Neural progenitor cell (in vitro differentiated cells): Measurements from ENCODE around the gene TMEM62. TPM values are rescaled to one million over a fixed set of nuclear protein-coding genes. Genes with fewer than 3 reads are reported as not detected.
"Not testable (repeated sequence)": the region's sequence is repeated elsewhere in the genome, so short reads cannot be mapped to it uniquely, and the experiment has no call there.

ENCODE experiments used
- DNase-seq: peaks from one replicate; pipeline ENCODE4 v3.0.0-alpha.2; 2016; ENCODE audit warnings: low spot score
- H2AFZ ChIP-seq: fragments of 200-600 bp; sonication (generic); replicated peaks from 2 replicates; pipeline ENCODE4 v1.6.1; 2016; ENCODE audit warnings: antibody characterized with exemption
- H3F3A ChIP-seq: fragments of 200-600 bp; sonication (generic); 2 replicates; pipeline ENCODE4 v1.6.1; 2016; ENCODE audit warnings: antibody characterized with exemption, low read depth
- H3K27ac ChIP-seq: fragments of 200-600 bp; sonication (generic); 2 replicates; pipeline ENCODE4 v1.5.1; 2016; ENCODE audit warnings: mild to moderate bottlenecking
- H3K27me3 ChIP-seq: fragments of 200-600 bp; sonication (generic); 2 replicates; pipeline ENCODE4 v1.6.1; 2016; ENCODE audit warnings: mild to moderate bottlenecking, moderate library complexity
- H3K36me3 ChIP-seq: fragments of 200-600 bp; sonication (generic); 2 replicates; pipeline ENCODE4 v1.5.1; 2016
- H3K4me1 ChIP-seq: fragments of 200-600 bp; sonication (generic); 2 replicates; pipeline ENCODE4 v1.6.1; 2016; ENCODE audit warnings: mixed run types
- H3K4me2 ChIP-seq: fragments of 200-600 bp; sonication (generic); 2 replicates; pipeline ENCODE4 v1.6.1; 2016
- H3K4me3 ChIP-seq: fragments of 200-600 bp; sonication (generic); 2 replicates; pipeline ENCODE4 v1.5.1; 2016
- H3K79me2 ChIP-seq: fragments of 200-600 bp; sonication (generic); 2 replicates; pipeline ENCODE4 v1.6.1; 2016; ENCODE audit warnings: low read depth
- H3K9ac ChIP-seq: fragments of 200-600 bp; sonication (generic); 2 replicates; pipeline ENCODE4 v1.6.1; 2016
- H3K9me3 ChIP-seq: fragments of 200-600 bp; sonication (generic); 2 replicates; pipeline ENCODE4 v1.5.1; 2016; ENCODE audit warnings: low read depth
- H4K20me1 ChIP-seq: fragments of 200-600 bp; sonication (generic); 2 replicates; pipeline ENCODE4 v1.6.1; 2016; ENCODE audit warnings: low read depth
- H3K27ac Mint-ChIP-seq: 3 replicates; pipeline ENCODE4 v1.8.0; 2021; ENCODE audit warnings: mixed read lengths
- H3K27me3 Mint-ChIP-seq: 2 replicates; pipeline ENCODE4 v1.8.0; 2022; ENCODE audit warnings: low read depth, mild to moderate bottlenecking, inconsistent platforms, moderate library complexity, mixed read lengths; ENCODE audit not compliant: insufficient read depth
- H3K36me3 Mint-ChIP-seq: 3 replicates; pipeline ENCODE4 v1.8.0; 2021; ENCODE audit warnings: mixed read lengths
- H3K4me1 Mint-ChIP-seq: 3 replicates; pipeline ENCODE4 v1.8.0; 2021; ENCODE audit warnings: mixed read lengths
- H3K4me3 Mint-ChIP-seq: 3 replicates; pipeline ENCODE4 v1.8.0; 2021; ENCODE audit warnings: mild to moderate bottlenecking, moderate library complexity, mixed read lengths
- H3K9me3 Mint-ChIP-seq: 3 replicates; pipeline ENCODE4 v1.8.0; 2020; ENCODE audit warnings: mixed read lengths
- CTCF ChIP-seq: fragments of 200-600 bp; sonication (generic); IDR thresholded peaks from 2 replicates; pipeline ENCODE4 v1.5.1; 2017; ENCODE audit warnings: antibody characterized with exemption, mild to moderate bottlenecking
- EZH2 ChIP-seq: fragments of 200-600 bp; sonication (generic); IDR thresholded peaks from 2 replicates; pipeline ENCODE4 v1.6.1; 2017; ENCODE audit warnings: antibody characterized with exemption, mild to moderate bottlenecking, moderate library complexity
- EZH2phosphoT487 ChIP-seq: fragments of 200-600 bp; sonication (generic); IDR thresholded peaks from 2 replicates; pipeline ENCODE4 v1.6.1; 2017; ENCODE audit warnings: antibody characterized with exemption
- total RNA-seq: library from RNA; depleted of rRNA; stranded (reverse); fragments of >200 nt; gene quantifications from 2 replicates; pipeline ENCODE4 v1.2.3, GENCODE V29; 2015; ENCODE audit warnings: low replicate concordance

The TMEM62 gene
- total RNA-seq, 1 donor from 2014 or later: 11.9 TPM

- Histone ChIP-seq H3K4me2 (no peak overlapping the region), H3K9me3 (no peaks in the 10 kb centered on the region), H3K27ac (no peak overlapping the region), H3F3A (no peaks in the 10 kb centered on the region), H3K27me3 (no peaks in the 10 kb centered on the region), H3K79me2 (no peaks in the 10 kb centered on the region), H3K9ac (no peak overlapping the region), H3K4me3 (no peak overlapping the region), H2AFZ (no peak overlapping the region), H4K20me1 (no peaks in the 10 kb centered on the region), H3K36me3 (no peaks in the 10 kb centered on the region), H3K4me1 (no peaks in the 10 kb centered on the region)
- Mint-ChIP-seq H3K27ac (no peak overlapping the region), H3K36me3 (peaks cover 14% of the 10 kb centered on the region), H3K4me3 (no peak overlapping the region), H3K9me3 (peaks cover 6% of the 10 kb centered on the region), H3K27me3 (no peaks in the 10 kb centered on the region), H3K4me1 (no peaks in the 10 kb centered on the region)
- TF ChIP-seq EZH2 (no peak), EZH2phosphoT487 (no peak), CTCF (no peak)
- no peak for DNase-seq
Observed at GRCh38 chr15:43165801-43166325, 32.5 kb downstream of the TMEM62 start.

DNA sequence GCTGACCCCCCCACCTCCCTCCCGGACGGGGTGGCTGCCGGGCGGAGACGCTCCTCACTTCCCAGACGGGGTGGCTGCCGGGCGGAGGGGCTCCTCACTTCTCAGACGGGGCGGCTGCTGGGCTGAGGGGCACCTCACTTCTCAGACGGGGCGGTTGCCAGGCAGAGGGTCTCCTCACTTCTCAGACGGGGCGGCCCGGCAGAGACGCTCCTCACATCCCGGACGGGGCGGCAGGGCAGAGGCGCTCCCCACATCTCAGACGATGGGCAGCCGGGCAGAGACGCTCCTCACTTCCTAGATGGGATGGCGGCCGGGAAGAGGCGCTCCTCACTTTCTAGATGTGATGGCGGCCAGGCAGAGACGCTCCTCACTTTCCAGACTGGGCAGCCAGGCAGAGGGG is 33.9 kb downstream of the TMEM62 start:
- not testable (repeated sequence) for H3F3A ChIP-seq, H3K9me3 Mint-ChIP-seq, H2AFZ ChIP-seq, DNase-seq, H4K20me1 ChIP-seq, H3K4me3 Mint-ChIP-seq, H3K27ac Mint-ChIP-seq, H3K4me1 ChIP-seq, H3K9ac ChIP-seq, H3K79me2 ChIP-seq, H3K27me3 Mint-ChIP-seq, H3K4me2 ChIP-seq, H3K36me3 ChIP-seq, H3K4me3 ChIP-seq, H3K27ac ChIP-seq, H3K4me1 Mint-ChIP-seq, H3K9me3 ChIP-seq, H3K27me3 ChIP-seq
- peaks cover 16% of the 10 kb centered on the region for H3K36me3 Mint-ChIP-seq

DNA sequence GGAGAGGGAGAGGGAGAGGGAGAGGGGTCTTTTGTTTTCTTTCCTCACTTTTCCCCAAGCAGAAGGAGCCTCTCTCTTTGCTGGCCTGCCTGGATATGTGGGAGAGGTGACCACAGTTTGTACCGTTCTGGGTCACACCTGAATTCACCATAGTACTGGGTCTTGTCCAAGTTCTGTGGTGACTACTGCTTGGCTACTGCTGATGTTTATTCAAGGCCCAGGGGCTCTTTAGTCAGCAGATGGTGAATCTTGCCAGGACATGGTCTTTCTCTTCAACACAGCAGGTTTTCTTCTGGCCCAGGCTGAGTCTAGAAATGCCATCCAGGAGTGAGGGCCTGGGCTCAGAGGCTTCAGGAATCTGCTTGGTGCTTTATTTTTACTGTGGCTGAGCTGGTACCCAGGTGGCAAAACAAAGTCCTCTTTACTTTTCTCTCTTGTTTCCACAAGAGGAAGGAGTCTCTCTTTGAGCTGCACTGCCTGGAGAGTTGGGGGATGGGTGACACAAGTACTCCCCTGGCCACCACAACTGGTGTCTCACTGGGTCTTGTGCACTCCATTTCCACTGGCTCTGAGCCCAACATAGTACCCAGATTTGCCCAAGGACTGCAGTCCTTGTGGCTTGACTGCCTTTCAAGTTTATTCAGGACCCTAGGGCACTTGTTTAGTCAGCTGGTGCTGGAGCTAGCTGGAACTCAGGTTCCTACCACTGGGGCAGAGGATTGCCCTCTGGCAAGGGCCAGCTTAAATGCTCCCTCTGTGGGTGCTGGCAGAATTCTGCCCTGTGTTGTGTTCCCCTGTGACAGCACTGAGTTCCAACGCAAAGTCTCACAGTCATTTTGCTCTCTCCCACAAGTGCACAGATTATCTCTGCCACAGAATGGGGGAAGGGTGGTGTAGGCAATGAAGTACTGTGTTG is 35.1 kb downstream of the TMEM62 start:
- DNase-seq: no peak
- no peaks in the 10 kb centered on the region for H4K20me1 ChIP-seq
- Mint-ChIP-seq H3K36me3 (peaks cover 20% of the 10 kb centered on the region), H3K27me3 (no peaks in the 10 kb centered on the region), H3K4me3 (no peak overlapping the region), H3K4me1 (no peaks in the 10 kb centered on the region), H3K9me3 (peaks cover 11% of the 10 kb centered on the region), H3K27ac (no peak overlapping the region)
- H2AFZ ChIP-seq: no peak overlapping the region
- H3K9ac ChIP-seq: no peak overlapping the region
- TF ChIP-seq EZH2 (no peak), CTCF (no peak), EZH2phosphoT487 (no peak)
- H3K9me3 ChIP-seq: no peaks in the 10 kb centered on the region
- no peaks in the 10 kb centered on the region for H3K27me3 ChIP-seq
- H3K4me1 ChIP-seq: no peaks in the 10 kb centered on the region
- H3K36me3 ChIP-seq: no peaks in the 10 kb centered on the region
- H3K4me3 ChIP-seq: no peak overlapping the region
- H3K4me2 ChIP-seq: no peak overlapping the region
- H3F3A ChIP-seq: no peaks in the 10 kb centered on the region
- H3K79me2 ChIP-seq: no peaks in the 10 kb centered on the region
- no peak overlapping the region for H3K27ac ChIP-seq

DNA sequence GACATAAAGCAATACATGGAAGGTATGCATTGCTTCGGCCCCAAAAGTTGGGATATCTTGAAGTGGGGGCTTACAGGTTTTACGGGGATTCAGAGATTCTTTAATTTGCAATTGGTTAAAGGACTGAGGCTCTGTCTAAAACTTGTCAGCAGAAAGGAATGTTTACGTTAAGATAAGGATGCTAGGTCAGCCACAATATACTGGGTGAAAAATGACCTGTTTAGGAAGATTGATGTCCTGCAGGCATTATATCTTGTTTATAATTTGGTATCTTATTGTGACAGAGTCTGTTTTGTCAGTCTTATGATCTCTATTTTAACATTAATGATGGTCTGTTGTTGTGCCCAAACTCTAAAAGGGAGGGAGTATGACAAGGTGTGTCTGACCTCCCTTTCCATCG is 36.5 kb downstream of the TMEM62 start:
- Histone ChIP-seq H3K79me2 (no peaks in the 10 kb centered on the region), H3K9me3 (no peaks in the 10 kb centered on the region), H3K36me3 (peaks cover 5% of the 10 kb centered on the region), H3K4me2 (no peak overlapping the region), H3K27me3 (no peaks in the 10 kb centered on the region), H2AFZ (no peak overlapping the region), H3K4me1 (no peaks in the 10 kb centered on the region), H3K27ac (no peak overlapping the region), H3K9ac (no peak overlapping the region), H4K20me1 (no peaks in the 10 kb centered on the region), H3F3A (no peaks in the 10 kb centered on the region), H3K4me3 (no peak overlapping the region)
- no peak for DNase-seq
- Mint-ChIP-seq H3K9me3 (peaks cover 13% of the 10 kb centered on the region), H3K4me3 (no peak overlapping the region), H3K36me3 (peaks cover 24% of the 10 kb centered on the region), H3K27ac (no peak overlapping the region), H3K27me3 (no peaks in the 10 kb centered on the region), H3K4me1 (no peaks in the 10 kb centered on the region)
- no peak for TF ChIP-seq CTCF
- no peak for TF ChIP-seq EZH2phosphoT487
- TF ChIP-seq EZH2: no peak

GRCh38 chr15:43175656-43176309 is 42.4 kb downstream of the TMEM62 start:
- H2AFZ ChIP-seq, H3K27ac Mint-ChIP-seq, H3K27me3 Mint-ChIP-seq, H4K20me1 ChIP-seq, H3K9me3 ChIP-seq, H3K4me2 ChIP-seq, H3K4me3 ChIP-seq, H3K27me3 ChIP-seq, H3K9ac ChIP-seq, DNase-seq, H3K4me1 Mint-ChIP-seq, H3K4me1 ChIP-seq, H3K36me3 ChIP-seq, H3F3A ChIP-seq, H3K4me3 Mint-ChIP-seq, H3K79me2 ChIP-seq, H3K27ac ChIP-seq: not testable (repeated sequence)
- H3K9me3 Mint-ChIP-seq: peaks cover 15% of the 10 kb centered on the region
- peaks cover 18% of the 10 kb centered on the region for H3K36me3 Mint-ChIP-seq
